GM13976 (cell line): Measurements from ENCODE around the gene RABEPK.
"Not testable (repeated sequence)": the region's sequence is repeated elsewhere in the genome, so short reads cannot be mapped to it uniquely, and the experiment has no call there.

Source experiments
- DNase-seq: peaks from one replicate; pipeline ENCODE4 v3.0.0; 2012; ENCODE audit warnings: low spot score
- CTCF ChIP-seq: IDR thresholded peaks from 2 replicates; pipeline ENCODE4 v1.5.1; 2012; ENCODE audit warnings: borderline replicate concordance, mild to moderate bottlenecking; ENCODE audit not compliant: insufficient read depth; ENCODE audit errors: extremely low read depth, missing control alignments, control extremely low read depth
- in situ Hi-C: fragments of 300-500 bp; cut with MboI; formaldehyde crosslinking; loops from one replicate; pipeline ENCODE4 v1.12.0; 2022; ENCODE audit warnings: low sequenced_read_pairs, mixed read lengths, inconsistent platforms; ENCODE audit not compliant: unreplicated experiment

The RABEPK gene

DNA sequence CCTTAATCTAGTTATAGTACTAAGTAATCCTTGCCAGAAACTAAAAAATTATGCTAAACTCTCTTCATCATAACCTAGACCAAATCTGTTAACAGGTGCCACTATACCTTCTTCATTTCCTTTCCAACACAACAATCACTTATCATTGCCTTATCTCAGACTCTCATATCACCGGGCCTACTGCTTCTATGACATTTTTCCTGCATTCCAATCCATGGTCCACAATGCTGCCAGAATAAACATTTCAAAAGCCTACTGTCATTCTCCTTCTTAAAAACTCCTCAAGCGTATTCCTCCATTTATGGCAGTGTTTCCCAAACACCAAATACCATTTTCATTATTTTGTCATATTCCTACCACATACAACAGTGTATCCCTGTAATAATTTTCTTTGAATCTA, 17.3 kb upstream of the RABEPK start:
- DNase-seq, result no peak
- in situ Hi-C loops, result no loop called here
- no peak for TF ChIP-seq CTCF

GRCh38 chr9:125183561-125183960, 16.8 kb upstream of the RABEPK start:
- no peak for DNase-seq
- in situ Hi-C loops, result no loop called here
- no peak for TF ChIP-seq CTCF

DNA sequence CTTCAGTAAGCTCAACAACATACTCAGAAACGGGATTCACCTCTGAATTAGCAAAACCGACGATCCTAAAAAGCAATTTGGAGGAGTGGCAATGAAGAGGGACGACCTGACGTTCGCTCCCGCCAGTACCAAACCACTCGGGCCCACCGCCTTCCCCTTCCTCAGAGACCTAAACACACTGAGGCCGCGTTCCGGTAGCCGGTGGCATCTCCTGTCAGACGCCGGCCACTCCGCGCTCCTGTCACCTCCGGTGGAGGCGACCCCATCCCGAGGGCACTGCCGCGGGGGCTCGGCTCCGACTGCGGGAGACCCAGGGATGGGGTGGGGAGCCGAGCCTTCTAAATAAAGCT, 11.4 kb upstream of the RABEPK start:
- TF ChIP-seq CTCF, result no peak
- in situ Hi-C loops, result no loop called here
- no peak for DNase-seq

- peak; percentile 98 for DNase-seq
- in situ Hi-C loops, result no loop called here
- TF ChIP-seq CTCF, result peak; percentile 91
Observed at GRCh38 chr9:125189361-125190289, 10.7 kb upstream of the RABEPK start, which contains the start of gene PPP6C. PPP6C (minus strand) TSS chr9:125189803; CDS start chr9:125189718, 85 bp downstream.

GRCh38 chr9:125190361-125190801, 10.0 kb upstream of the RABEPK start:
- no peak for TF ChIP-seq CTCF
- peak; percentile 34 for DNase-seq
- in situ Hi-C loops, result no loop called here

GRCh38 chr9:125194466-125194865, 5.9 kb upstream of the RABEPK start:
- in situ Hi-C loops, result not testable (repeated sequence)

DNA sequence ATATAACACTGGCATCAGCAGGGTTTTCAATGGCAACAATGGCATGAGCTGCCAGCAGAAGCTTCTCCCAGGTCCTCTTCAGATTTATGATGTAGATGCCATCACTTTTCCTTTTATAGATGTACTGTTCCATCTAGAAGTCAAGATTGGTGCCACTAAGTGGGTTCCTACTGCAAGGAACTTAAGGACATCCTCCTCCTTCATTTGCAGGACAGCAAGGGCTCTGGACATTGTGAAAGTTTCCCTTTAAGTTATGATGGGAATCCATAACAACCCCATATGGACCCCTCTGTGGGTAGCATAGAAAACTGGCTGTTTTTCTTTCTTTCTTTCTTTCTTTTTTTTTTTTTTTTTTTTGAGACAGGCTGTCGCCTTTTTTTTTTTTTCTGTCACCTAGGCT, 4.8 kb upstream of the RABEPK start:
- DNase-seq, in situ Hi-C loops: not testable (repeated sequence)

More at GRCh38 chr9:125194466-125194865, 5.9 kb upstream of the RABEPK start:
- DNase-seq, result not testable (repeated sequence)
